GM12864 (cell line): ENCODE results near the gene TRAF4.
"Not testable (repeated sequence)": the region's sequence is repeated elsewhere in the genome, so short reads cannot be mapped to it uniquely, and the experiment has no call there.

Source experiments
- DNase-seq: peaks from one replicate; pipeline ENCODE4 v3.0.0-alpha.2; 2011; ENCODE audit warnings: low read depth
- H3K4me3 ChIP-seq: 2 replicates; pipeline ENCODE4 v1.5.1; 2011; ENCODE audit warnings: mild to moderate bottlenecking, low read depth, low read length, control low read depth
- TF ChIP-seq, protein P1 (sequence below): IDR thresholded peaks from 2 replicates; pipeline ENCODE4 v1.5.1; 2011; ENCODE audit warnings: low read depth, mild to moderate bottlenecking, moderate library complexity, low read length, control low read depth, inconsistent platforms; ENCODE audit errors: missing control alignments

TRAF4 gene

DNA sequence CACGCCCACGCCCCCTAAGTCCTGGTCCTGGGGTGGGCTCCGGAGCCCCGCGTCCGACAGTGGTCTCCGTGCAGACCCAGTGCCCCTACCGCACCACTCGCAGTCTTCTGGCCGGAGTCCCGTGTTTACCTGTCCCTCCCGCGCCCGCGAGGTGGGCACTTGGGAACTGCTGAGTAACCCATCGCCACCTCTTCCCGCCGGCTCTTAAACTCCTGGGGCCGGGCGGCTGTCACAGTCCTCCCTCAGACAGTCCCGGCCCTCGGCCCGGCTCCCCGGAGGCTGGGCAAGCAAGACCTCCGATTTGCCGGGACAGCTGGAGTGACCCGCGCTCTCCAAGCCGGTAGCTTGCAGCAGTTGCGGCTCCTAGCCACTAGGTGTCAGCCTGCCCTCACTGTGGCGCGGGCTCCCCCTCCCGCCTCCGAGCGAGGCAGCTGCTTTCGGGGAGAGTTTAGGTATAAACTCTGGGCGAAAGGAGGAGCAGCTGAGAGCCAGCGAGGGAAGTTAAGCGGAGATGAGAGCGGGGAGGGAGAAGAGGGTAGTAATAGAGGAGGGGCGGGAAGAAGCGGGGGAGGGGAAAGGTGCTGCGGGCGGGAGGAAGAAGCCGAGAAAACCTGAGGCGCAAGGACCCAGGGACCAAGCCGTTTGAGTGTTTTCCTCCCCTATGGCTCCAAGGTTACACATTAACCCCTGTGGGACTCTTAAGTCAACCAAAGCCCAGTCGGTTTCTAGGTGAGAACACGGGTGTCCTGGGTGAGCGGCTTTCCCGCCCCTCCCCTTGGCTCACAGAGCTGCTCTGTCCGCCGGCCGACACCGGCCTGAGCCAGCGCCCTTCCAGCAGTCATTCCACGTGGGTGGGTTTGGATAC lies 17.0 kb upstream of the TRAF4 start:
- DNase-seq, result peak; percentile 81
- peak overlapping the region; percentile 84 for H3K4me3 ChIP-seq
- TF ChIP-seq, protein P1, sequence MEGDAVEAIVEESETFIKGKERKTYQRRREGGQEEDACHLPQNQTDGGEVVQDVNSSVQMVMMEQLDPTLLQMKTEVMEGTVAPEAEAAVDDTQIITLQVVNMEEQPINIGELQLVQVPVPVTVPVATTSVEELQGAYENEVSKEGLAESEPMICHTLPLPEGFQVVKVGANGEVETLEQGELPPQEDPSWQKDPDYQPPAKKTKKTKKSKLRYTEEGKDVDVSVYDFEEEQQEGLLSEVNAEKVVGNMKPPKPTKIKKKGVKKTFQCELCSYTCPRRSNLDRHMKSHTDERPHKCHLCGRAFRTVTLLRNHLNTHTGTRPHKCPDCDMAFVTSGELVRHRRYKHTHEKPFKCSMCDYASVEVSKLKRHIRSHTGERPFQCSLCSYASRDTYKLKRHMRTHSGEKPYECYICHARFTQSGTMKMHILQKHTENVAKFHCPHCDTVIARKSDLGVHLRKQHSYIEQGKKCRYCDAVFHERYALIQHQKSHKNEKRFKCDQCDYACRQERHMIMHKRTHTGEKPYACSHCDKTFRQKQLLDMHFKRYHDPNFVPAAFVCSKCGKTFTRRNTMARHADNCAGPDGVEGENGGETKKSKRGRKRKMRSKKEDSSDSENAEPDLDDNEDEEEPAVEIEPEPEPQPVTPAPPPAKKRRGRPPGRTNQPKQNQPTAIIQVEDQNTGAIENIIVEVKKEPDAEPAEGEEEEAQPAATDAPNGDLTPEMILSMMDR, result peak; percentile 99

DNA sequence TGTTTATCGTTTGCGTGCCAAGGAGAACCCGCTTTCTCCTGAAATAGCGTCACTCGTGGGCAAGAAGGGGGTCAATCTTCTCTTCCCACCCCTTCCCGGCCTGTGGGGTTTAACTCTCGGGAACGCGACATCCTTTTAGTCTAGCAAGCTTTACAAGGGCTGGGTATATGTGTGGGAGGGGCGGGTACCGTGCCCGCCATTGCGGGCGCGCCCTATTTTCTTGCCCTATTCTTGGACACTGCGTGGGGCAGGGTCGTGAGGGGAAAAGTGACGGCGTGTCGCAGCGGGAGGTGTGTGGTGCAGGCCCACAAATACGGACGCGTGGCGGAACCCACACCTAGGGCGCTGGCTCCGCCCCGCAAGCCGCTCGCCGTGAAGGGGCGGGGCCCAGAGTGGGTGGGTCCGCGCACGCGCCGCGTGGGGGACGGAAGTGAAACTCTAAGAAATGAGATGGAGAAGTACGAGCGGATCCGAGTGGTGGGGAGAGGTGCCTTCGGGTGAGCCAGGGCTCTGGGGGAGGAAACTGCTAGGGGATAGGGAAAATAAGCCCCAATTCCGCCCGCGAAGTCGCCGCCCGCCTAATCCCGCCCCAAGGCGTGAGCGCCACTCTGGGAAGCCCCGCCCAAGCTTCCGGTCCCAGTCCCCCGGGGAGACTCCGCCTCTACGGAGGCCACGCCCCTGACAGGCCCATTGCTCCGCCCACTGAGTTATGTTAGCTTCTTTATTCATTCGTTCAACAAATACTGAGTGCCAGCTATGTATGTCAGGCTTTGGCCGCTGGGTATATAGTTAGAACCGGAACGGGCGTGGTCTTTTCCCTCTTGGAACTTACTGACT lies 15.2 kb upstream of the TRAF4 start, which contains the start of gene NEK8:
Gene NEK8 (plus strand): TSS at position 425 of the 837 bp plus-strand sequence. CDS start 26 bp downstream, at position 451.
- H3K4me3 ChIP-seq, result peak within 1 kb of the TSS; percentile 54
- TF ChIP-seq, protein P1, result no peak
- DNase-seq, result peak; percentile 79

DNA sequence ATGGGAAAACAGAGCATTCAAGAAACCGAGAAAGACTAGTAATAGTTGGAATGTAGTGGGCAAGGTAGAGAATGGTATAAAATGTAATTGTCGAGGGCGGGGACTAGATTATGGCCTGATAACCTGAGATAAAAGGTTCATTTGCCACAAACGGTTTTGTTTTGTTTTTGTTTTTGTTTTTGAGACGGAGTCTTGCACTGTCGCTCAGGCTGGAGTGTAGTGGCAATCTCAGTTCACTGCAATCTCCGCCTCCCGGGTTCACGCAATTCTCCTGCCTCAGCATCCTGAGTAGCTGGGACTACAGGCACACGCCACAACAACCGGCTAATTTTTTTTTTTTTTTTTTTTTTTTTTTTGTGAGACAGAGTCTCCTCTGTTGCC lies 13.9 kb upstream of the TRAF4 start:
- TF ChIP-seq, protein P1, result no peak

DNA sequence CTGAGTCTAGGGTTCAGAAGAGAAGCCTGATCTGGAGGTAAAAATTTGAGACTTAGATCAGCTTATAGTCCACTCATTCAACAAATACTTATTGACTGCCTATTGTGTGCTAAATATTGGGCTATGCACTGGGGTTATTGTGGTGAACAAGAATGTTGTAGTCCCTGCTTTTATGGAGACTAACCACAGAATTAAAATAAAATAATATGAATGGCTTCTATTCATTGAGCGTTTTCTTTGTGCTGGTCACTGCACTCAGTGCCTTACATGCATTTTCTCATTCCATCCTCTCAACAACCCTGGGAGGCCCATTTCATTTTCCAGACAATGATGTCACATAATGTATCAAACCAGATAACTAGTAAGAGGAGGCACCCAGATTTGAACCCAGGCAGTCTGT lies 10.5 kb upstream of the TRAF4 start:
- TF ChIP-seq, protein P1, result no peak
- DNase-seq, result no peak
- no peak overlapping the region for H3K4me3 ChIP-seq

More for the DNA sequence above, 13.9 kb upstream of the TRAF4 start:
- no peak overlapping the region for H3K4me3 ChIP-seq
- DNase-seq, result no peak

DNA sequence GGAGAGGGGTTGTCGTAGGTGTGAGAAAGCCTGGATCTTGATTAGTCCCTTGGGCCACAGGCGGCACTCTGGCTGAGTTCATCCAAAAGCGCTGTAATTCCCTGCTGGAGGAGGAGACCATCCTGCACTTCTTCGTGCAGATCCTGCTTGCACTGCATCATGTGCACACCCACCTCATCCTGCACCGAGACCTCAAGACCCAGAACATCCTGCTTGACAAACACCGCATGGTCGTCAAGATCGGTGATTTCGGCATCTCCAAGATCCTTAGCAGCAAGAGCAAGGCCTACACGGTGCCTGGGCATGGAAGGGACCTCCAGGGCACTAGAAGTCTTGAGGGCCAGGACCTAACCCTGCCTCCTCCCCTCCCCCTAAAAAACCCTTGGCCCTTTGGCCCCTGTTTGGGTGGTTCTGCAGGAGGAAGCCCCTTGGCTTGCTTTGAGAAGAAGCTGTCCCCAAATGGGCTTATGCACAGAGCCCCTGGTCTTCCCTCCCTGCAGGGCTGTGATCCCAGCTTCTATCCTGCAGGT lies 9.0 kb upstream of the TRAF4 start:
- no peak for DNase-seq
- no peak overlapping the region for H3K4me3 ChIP-seq
- TF ChIP-seq, protein P1, result no peak

DNA sequence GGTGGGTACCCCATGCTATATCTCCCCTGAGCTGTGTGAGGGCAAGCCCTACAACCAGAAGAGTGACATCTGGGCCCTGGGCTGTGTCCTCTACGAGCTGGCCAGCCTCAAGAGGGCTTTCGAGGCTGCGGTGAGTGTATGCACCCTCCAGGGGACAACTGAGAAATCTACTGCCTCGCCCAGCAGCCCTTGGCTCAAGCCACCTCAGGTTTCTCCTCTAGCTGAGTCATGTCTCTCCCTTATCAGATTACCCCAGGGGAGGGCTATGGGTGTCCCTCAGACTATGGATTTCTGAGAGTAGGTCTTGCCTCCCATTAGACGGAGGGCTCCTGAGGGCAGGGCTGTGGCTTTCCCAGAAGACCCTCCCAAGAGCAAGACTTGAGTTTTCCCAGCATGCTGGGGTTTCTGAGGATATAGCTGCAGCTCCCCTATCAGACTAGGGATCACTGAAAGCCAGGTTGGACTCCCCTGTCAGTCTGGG lies 8.5 kb upstream of the TRAF4 start:
- no peak for DNase-seq

DNA sequence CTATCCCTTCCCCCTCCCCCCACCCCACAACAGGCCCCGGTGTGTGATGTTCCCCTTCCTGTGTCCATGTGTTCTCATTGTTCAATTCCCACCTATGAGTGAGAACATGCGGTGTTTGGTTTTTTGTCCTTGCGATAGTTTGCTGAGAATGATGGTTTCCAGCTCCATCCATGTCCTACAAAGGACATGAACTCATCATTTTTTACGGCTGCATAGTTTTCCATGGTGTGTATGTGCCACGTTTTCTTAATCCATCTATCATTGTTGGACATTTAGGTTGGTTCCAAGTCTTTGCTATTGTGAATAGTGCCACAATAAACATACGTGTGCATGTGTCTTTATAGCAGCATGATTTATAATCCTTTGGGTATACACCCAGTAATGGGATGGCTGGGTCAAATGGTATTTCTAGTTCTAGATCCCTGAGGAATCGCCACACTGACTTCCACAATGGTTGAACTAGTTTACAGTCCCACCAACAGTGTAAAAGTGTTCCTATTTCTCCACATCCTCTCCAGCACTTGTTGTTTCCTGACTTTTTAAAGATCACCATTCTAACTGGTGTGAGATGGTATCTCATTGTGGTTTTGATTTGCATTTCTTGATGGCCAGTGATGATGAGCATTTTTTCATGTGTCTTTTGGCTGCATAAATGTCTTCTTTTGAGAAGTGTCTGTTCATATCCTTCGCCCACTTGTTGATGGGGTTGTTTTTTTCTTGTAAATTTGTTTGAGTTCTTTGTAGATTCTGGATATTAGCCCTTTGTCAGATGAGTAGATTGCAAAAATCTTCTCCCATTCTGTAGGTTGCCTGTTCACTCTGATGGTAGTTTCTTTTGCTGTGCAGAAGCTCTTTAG lies 7.7 kb upstream of the TRAF4 start:
- not testable (repeated sequence) for DNase-seq, H3K4me3 ChIP-seq

More for the DNA sequence above, 8.5 kb upstream of the TRAF4 start:
- TF ChIP-seq, protein P1, result no peak
- no peak overlapping the region for H3K4me3 ChIP-seq
